Activated T-cell treated with anti-CD3 and anti-CD28 coated beads for 24 hours (primary cell): Measurements from ENCODE around the gene KRTAP19-4.
"Not testable (repeated sequence)": the region's sequence is repeated elsewhere in the genome, so short reads cannot be mapped to it uniquely, and the experiment has no call there.

Experiments
- DNase-seq: peaks from one replicate; pipeline ENCODE4 v3.0.0-alpha.2; 2020; ENCODE audit warnings: low read depth

The KRTAP19-4 gene, protein sequence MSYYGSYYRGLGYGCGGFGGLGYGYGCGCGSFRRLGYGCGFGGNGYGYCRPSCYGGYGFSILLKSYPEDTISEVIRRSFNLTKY

DNA sequence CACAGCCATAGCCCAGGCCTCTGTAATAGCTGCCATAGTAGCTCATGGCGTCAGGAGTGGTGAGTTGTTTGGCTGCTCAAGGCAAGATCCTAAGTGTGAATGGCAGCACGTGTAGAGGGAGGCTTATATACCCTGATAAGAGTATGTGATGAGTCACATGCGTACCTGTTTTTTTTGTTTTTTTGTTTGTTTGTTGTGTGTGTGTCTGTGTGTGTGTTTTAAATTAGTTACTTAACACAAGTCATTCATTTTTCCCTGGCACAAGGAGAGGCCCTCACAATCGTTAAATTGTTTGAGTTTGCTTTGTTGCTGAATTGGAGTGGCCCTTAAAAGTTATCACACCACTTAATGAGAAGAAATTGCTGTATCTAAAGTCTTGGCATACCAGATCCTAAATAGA, at the start of gene KRTAP19-4:
TSS of gene KRTAP19-4 (minus strand) at position 101 of the 400 bp plus-strand sequence. CDS start at position 46, 55 bp downstream.
- no peak for DNase-seq

DNA sequence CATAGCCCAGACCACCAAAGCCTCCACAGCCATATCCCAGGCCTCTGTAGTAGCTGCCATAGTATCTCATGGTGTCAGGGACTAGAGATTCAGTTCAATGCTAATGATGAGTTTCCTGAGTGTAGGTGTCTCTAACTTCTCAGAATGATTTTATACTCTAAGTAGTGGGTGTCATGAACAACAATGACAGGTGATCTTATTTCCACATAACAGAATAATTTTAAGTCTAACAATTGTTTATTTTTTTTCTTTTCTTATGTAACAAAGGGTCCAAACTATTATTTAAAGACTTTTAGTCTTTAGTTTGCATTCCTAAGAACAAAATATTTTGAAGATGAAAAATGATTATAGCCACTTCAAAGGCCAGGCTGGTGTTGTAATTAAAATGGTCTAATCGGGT, 44.8 kb upstream of the KRTAP19-4 start, which contains the start of gene KRTAP19-6:
TSS of gene KRTAP19-6 (minus strand) at position 101 of the 400 bp plus-strand sequence. CDS start at position 70, 31 bp downstream.
- DNase-seq, result no peak

DNA sequence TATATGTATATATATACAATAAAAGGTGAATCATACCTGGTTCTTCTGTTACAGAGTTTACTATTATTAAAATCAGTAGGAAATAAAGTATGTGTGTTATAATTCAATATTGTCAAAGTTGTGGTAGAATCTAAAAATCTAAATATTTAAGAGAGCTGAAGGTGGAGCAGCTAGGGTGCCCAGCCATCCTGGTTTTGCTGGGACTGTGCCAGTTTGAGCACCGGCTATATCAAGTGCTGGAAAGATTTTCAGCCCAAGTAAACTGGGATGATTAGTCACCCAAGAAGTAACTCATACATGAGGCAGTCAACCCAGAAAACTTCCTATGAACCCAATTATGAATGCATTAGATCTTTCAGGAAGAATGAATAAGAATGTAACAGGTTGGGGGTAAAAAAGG, 21.9 kb upstream of the KRTAP19-4 start:
- no peak for DNase-seq

DNA sequence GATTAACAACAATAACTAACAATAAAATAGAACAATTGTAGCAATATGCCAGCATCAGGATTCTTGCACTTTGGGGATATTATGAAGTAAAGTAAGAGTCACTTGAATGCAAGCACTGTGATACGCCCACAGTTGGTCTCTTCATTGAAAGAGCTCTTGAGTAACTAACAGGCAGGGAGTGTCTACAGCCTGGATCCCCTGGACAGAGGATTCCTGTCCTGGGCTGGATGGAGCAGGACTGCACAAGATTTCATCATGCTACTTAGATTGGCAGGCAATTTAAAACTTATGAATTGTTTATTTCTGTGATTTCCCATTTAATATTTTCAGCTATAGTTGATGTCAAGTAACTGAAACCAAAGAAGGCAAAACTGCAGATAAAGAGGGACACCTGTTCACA, 18.7 kb upstream of the KRTAP19-4 start:
- no peak for DNase-seq

DNA sequence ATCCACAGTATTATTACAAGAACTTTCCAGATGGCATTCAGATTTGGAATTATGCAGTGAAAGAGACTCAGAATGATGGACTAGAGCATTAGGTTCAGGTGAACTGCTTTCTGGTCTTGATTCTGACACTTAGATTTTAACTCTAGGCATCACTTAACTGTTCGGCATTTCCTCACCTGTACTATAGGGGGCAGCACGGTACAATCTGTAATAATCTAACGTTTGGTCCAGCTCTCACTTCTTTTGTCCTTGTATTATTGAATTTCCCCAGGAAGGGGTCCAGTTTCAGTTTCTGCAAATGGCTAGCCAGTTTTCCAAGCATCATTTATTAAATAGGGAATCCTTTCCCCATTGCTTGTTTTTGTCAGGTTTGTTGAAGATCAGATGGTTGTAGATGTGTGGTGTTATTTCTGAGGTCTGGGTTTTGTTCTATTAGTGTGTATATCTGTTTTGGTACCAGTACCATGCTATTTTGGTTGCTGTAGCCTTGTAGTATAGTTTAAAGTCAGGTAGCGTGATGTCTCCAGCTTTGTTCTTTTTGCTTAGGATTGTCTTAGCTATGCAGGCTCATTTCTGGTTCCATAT, 8.7 kb upstream of the KRTAP19-4 start:
- DNase-seq, result not testable (repeated sequence)

DNA sequence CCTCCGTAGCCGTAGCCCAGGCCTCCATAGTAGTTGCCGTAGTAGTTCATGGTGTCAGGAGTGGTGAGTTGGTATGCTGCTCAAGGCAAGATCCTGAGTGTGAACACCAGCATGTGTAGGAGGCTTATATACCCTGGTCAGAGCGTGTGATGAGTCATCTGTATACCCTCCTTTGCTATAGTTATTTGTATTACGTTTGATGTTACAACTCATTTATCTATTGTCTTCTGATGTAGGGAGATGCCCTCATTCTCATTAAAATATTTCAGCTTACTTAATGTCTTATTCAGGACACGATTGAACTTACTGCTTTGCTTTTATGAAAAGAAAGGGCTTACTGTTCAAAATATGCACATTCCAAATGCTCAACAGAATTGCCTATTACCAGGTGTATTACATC, 5.1 kb upstream of the KRTAP19-4 start, which contains the start of gene KRTAP19-5:
TSS of gene KRTAP19-5 (minus strand) at position 101 of the 400 bp plus-strand sequence. CDS start at position 50, 51 bp downstream.
- no peak for DNase-seq

DNA sequence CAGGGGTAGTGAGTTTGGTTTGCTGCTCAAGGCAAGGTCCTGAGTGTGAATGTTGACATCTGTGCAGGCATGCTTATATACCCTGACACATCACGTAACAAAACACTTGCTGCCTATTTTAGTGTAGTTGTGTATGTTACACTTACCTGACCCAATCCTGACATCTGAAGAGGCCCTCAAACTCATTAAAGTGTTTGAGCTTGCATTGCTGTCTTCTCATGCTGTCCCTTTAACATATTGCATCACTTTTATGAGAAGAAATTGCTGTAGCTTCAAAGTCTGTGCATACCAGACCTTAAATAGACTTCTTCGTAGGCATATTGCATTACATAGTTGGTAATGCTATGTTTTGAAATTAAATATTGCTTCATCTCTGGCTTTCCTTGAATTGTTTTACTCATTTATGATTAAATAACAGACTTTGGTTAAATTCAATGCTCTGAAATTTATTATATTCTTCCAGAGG, 5.0 kb downstream of the KRTAP19-4 start, which contains the start of gene KRTAP19-3:
TSS of gene KRTAP19-3 (minus strand) at position 51 of the 466 bp plus-strand sequence. CDS start 56 bp downstream, outside the sequence.
- DNase-seq, result no peak

DNA sequence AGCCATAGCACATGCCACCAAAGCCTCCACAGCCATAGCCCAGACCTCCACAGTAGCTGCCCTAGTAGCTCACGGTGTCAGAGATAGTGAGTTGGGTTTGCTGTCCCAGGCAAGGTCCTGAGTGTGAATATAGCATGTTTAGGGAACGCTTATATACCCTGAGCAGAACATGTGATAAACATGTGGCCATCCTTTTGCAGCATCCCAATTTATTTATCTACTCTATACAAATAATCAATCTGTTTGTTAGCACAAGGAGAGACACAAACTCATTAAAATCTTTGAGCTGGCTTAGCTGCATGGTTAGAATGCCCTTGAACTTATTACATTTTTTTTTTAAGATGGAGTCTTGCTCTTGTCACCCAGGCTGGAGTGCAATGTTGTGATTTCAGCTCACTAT, 9.6 kb downstream of the KRTAP19-4 start, which contains the start of gene KRTAP19-2:
TSS of gene KRTAP19-2 (minus strand) at position 101 of the 400 bp plus-strand sequence. CDS start at position 13, 88 bp downstream.
- no peak for DNase-seq

DNA sequence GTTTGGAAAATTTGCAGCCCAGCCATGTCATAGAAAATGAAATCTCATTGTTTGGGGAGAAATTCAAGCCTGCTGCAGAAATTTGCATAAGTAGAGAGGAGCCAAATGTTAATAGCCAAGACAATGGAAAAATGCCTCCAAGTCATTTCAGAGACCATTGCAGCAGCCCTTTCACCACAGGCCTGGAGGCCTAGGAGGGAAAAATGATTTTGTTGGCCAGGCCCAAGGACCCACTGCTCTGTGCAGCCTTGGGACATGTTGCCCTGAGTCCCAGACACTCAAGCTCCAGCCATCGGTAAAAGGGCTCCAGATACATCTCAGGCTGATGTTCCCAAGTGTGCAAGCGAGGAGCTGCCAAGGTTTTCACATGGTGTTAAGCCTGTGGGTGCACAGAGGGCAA, 10.8 kb downstream of the KRTAP19-4 start:
- no peak for DNase-seq

DNA sequence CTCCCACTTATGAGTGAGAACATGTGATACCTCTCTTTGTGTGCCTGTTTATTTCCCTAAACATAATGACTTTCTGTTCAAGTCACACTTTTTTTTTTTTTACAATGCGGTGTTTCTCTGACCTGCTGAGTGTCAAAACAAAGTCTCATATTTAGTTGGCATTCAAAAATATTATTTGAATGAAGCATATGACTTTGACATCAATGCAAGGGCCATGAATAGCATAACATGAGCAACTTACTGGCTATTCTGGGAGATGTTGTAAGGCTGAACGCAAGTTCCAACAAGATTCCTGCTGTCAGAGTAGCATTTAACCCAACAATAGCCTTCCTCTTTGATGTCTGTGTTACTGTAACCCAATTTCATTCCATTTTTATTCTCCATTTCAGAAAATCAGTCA, 14.8 kb downstream of the KRTAP19-4 start:
- DNase-seq, result no peak

DNA sequence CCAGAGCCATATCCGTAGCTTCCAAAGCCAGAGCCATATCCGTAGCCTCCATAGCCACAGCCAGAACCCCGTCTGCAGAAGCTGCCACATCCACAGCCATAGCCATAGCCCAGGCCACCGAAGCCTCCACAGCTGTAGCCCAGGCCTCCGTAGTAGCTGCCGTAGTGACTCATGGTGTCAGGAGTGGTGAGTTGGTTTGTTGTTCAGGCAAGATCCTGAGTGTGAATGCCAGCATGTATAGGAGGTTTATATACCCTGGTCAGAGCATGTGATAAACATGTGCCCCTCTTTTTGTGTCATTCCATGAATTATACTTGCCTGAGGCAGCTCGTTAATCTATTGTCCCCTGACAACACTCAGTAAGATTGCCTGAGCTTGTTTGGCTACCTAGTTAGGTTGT, 16.8 kb downstream of the KRTAP19-4 start, which contains the start of gene KRTAP19-1:
TSS of gene KRTAP19-1 (minus strand) at position 223 of the 400 bp plus-strand sequence. CDS start at position 173, 50 bp downstream.
- no peak for DNase-seq

DNA sequence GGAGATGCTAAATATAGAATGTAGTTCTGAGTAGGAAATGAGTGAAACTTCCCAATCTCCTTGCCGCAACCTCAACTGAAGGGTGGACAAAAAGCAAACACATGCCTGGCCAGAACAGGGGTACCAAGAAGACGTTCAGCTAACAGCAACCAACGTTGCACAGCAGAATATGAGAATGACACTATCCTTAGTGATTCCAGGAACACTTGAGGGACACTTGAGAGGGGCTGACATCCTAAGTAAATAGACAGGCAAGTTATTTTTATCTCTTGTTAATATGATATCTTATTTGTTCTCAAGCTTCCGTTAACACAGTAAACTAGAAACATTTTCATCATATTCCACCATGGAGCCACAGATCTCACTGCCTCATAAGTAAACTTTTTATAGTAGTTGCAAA, 17.7 kb downstream of the KRTAP19-4 start:
- no peak for DNase-seq

DNA sequence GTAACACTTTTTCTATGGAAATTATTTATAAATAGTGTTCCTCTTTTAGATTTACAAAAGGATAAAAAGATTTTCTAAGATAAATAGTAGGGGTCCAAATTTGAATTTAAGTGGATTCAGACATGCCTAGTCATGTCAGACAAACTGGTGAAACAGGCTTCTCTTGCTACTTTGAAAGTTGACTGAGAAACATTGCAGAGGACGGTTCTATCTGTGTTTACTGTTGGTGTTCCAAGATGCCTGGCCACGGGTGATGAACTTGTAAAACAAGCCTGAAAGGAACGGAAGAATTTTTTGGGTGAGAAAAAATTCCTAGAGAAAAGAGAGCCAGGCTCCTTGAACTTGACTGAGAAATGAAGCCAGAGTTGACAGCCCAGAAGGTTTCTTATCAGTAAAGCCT, 19.0 kb downstream of the KRTAP19-4 start:
- DNase-seq, result no peak

DNA sequence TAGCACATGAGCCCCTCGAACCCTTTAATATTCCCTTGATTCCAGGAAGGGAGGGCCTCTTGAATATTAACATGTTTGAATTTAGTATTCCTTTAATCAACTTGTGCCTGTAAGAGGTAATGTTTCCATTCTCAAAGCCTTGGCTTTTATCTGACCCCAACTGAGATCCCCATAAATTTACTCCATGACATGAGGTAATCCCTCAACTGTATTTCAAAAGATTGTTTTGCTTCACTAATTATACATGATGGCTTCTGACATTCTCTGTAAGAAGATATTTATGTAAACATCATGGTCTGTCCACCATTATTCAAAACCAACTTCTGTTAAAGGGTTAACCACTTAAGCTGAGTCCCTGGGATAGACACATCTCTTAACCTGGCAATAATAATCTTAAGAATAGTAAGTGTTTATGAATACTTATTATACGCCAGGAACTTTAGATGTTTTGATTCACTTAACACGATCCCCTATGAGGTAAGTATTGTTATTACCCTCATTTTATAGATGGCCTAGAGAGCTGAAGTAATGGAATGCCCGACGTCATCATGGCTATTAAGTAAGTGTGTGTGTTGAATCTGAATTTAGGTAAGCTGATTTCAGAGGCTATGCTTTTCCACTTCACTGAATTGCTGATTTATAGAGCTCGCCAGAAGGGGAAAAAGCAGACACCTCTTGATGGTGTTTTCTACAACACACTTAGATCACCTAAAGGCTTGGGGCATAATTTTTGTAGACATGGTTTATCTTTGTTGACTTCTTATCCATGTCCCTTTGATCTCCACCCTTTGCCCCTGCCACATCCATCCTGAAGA, 27.9 kb downstream of the KRTAP19-4 start:
- no peak for DNase-seq

DNA sequence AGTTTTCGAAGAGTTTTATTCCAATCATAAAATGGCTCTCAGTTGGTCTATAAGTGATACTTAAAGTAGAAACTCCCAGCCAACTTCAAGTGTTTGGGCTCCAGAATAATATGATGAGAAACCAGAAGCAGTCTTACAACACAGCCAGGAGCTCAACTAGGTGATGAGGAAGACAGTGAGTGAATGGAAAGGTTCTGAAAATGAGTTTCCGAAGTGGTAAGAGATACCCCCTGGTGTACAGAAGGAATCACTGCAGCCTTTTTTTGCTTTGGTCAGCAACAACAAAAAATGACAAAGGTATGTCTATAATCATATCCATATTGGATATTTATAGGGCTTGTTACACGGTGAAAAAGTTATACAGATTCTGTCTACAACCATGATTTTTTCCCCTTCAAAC, 33.3 kb downstream of the KRTAP19-4 start:
- DNase-seq, result no peak

DNA sequence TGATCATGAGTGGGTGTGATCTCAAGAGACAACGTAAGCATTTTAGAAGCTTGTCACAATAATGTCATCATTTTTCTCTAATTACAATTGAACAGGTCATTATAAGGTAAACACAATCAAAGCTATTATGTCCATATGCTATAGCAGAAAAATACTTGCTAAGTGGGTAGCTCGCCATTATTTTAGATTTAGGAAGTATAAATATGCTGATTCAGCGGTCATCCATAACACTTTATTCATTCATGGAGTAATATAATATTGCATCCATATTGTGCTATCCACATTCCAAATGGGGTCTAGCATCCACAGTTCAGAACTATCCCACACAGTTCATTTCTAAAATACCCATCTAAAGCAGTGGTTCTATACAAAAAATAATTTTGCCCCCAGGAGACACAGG, 48.5 kb downstream of the KRTAP19-4 start:
- no peak for DNase-seq

DNA sequence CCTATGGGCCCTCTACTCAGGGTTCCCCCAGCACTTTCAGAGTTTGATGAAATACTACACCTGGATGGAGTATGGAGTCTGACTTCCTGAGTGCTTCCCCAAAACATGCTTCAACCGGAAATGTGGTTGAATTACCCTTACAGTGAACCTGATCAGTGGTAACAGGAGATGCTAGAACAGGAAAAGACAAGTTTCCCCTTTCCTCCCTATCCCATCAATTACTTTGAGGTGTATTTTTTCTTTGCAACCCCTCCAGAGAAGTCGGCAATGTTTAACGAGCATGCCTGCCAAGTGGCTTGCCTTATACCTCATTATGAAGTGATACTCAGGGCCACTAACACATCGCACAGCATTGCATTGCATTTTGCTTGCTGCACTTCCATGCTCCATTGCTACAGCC, 49.9 kb downstream of the KRTAP19-4 start:
- no peak for DNase-seq
